Glomerular endothelial cell (primary cell): ENCODE measurements around the gene TRAPPC2B. TPM values are rescaled to one million over a fixed set of nuclear protein-coding genes. Genes with fewer than 3 reads are reported as not detected.
"Not testable (repeated sequence)": the region's sequence is repeated elsewhere in the genome, so short reads cannot be mapped to it uniquely, and the experiment has no call there.

Experiments used
- DNase-seq: peaks from one replicate; pipeline ENCODE4 v3.0.0-alpha.2; 2011; ENCODE audit warnings: low read depth, low spot score; ENCODE audit errors: extremely low read depth
- total RNA-seq: library from RNA; depleted of rRNA; stranded (reverse); fragments of >200 nt; gene quantifications from 2 replicates; pipeline ENCODE4 v1.2.3, GENCODE V29; 2015

The TRAPPC2B gene
- total RNA-seq, 1 donor from 2014 or later, result 23.5 TPM

DNA sequence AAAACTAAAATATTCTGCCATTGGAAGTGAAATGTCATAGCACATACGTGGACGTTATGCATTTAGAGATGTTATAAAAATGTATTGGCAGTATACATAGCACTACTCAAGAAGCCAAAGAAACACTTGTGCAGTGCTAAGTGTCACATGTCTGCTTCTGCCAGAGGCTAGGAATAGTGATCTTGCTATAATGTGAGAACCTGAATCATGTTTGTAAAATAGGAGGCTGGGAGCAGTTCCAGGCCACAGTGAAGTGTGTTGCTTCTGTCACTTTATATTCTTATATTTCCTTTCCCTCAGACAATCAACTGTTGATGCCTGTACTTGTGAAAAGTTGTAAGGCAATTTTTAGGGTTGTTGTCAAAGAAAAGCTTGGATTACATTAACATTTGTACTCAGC lies 3.4 kb downstream of the TRAPPC2B start:
- DNase-seq, result no peak

DNA sequence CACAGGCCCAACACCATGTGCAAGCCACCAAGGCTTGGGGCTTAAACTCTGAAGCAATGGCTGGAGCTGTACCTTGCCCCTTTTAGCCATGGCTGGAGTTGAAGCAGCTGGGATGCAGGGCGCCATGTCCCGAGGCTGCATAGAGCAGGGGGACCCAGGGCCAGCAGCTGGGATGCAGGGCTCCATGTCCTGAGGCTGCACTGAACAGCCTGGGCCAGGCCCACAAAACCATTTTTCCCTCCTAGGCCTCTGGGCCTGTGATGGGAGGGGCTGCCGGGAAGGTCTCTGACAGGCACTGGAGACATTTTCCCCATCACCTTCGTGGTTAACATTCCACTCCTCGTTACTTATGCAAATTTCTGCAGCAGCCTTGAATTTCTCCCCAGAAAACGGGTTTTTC lies 10.8 kb downstream of the TRAPPC2B start:
- no peak for DNase-seq

DNA sequence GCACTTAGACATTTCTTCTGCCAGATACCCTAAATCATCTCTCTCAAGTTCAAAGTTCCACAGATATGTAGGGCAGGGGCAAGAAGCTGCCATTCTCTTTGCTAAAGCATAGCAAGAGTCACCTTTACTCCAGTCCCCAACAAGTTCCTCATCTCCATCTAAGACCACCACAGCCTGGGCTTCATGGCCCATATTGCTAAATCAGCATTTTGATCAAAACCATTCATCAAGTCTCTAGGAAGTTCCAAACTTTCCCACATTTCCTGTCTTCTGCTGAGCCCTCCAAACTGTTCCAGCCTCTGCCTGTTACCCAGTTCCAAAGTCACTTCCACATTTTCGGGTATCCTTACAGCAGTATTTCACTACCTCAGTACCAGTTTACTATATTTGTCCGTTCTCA lies 11.3 kb downstream of the TRAPPC2B start:
- DNase-seq, result not testable (repeated sequence)

DNA sequence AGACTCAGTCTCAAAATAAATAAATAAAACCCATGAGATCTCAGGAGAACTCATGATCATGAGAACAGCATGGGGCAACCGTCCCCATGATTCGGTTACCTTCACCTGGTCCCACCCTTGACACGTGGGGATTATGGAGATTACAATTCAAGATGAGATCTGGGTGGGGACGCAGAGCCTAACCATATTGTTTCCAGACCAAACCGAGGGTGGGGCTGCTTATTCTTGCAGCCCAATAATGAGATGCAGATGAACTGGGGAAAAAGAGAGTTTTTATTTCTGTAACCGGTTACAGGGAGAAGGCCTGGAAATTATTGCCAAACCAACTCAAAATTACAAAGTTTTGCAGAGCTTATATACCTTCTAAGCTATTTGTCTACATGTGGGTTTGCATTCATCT lies 12.8 kb downstream of the TRAPPC2B start:
- no peak for DNase-seq

DNA sequence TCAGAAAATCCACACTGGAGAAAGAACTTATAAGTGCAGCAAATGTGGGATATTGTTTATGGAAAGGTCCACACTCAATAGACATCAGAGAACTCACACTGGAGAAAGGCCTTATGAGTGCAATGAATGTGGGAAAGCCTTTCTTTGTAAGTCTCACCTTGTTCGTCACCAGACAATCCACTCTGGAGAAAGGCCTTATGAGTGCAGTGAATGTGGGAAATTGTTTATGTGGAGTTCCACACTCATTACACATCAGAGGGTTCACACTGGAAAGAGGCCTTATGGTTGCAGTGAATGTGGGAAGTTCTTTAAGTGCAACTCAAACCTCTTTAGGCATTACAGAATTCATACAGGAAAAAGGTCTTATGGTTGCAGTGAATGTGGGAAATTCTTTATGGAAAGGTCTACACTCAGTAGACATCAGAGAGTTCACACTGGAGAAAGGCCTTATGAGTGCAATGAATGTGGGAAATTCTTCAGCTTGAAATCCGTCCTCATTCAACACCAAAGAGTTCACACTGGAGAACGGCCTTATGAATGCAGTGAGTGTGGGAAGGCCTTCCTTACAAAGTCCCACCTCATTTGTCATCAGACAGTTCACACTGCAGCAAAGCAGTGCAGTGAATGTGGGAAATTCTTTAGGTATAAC lies 14.3 kb downstream of the TRAPPC2B start:
- no peak for DNase-seq

DNA sequence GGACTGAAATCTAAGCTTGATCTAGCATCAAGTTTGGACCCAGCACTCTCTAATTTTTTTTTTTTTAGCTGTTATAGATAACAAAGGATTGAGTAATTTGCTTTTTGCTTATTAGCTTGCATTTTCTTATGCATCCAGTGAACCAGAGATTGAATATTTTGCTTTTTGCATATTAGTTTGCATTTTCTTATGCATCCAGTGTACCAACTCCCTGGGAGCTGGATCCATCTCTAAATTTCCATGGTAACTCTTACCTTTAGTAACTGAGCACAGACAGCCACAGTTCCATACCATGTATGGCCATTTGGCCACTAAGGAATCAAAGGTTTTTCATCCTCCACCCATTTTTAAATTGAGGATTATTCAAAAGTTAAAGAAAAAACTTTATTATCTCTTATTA lies 17.6 kb downstream of the TRAPPC2B start:
- no peak for DNase-seq

DNA sequence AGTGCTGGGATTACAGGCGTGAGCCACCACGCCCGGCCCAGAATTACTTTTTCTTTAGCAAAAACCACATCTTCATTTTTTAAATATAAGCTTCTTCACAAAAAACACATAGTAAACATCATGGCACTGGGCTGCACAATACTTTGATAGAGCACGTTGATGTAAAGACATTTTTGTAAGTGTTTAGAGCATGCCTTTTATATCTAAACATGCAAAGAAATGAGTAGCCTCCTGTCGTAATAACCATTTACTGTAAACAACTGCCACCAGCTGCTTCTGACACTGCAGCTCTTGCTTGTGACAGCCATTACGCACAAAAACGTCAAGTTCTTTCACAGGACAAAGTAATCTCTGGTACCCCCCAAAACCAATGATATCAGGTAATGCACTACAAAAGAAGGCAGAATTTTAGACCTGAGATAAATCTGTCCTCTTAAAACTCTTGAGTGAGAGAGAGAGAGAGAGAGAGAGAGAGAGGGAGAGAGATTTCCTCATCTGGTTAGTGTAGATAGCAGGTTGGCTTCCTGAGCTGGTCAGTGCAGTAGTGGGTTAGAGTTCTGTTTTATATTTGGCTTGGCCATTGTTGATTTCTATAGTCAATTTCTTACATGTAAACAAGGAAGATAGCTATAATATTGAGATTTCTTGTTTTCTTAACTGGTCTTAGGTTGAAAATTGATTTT lies 19.6 kb downstream of the TRAPPC2B start:
- DNase-seq, result no peak

DNA sequence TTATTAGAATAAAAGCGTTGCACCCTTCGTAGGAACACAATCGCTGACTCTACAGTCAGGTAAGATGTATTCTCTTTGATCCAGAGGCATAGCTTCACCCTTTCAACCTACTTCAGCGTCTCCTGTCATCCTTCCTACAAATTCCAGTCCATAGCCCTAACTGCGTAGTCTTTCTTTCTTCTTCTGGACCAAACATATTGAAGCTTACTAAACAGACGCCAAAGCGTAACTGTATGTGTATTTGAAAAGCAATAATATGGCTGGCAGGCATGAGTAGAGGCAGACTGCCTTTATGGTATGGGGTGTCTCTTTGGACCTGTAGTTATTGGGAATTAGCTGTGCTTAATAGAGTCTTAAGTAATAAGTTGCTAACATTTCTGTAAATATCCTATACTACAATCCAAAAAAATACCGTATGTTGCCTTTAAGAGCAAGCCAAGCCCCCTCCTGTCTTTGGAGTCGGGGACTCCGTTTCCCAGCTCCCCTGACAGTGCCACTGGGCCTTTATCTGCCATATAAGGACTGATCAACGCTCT lies 25.9 kb downstream of the TRAPPC2B start:
- DNase-seq, result no peak

DNA sequence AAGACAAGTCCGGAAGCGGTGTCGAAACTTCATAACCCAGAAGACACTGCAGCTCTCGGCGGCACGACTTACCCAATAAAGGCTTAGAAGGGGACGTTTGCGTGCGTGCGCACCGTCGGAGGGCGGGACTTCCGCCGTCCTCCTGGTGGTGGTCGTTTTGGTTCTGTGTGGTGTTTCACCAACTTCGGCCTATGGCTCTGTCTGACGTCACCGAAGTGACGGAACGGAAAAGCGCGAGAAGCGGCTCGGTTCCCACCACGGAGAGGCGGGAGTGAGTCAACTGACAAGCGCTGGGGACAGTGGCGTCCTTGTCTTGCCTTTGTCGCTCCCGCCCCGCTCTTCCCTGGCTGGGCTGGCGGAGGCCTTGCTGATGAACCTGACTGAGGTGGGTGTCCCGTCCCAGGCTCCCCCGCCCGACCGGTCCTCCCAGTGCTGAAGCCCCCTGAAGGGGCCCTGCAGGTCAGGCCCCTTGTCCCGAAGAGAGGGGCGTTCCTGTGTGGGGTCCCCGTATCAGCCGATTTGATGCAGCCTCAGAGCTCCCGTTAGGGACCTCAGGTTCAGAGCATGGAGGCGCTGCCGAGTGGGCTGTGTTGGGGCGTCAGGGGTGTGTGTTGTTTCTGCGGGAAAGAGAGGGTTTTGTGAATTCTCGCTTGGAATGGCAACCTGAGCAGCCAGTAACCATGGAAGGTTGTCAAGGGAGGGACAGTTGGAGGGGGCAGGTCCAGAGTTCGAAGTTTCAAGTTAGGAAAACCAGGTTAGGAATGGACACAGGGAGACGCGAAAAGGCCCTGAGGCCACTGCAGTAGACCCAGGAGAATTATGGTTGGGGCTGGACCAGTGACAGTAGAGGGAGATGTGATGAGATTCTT lies 26.6 kb downstream of the TRAPPC2B start, which contains the start of gene ZNF548:
ZNF548 (plus strand) TSS at position 125 of the 869 bp plus-strand sequence; CDS start at position 371, 246 bp downstream.
- peak; percentile 98 for DNase-seq

DNA sequence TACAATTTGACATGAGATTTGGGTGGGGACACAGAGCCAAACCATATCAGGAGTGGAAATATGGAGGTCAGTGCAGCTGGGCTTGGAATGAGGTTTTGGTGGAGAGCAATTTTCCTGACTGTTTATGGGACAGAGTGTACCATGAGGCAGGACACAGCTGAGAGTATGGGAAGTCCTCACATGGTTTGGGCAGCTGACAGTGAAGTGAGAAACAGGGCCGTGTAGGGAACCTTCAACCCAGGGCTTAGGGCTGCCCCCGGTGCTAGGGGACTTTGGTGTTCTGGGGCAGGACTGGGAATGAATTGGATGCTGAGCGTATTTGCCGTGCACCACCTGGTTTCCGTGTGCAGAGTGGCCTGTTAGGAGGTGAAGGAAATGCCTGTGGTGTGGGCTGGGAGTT lies 32.4 kb downstream of the TRAPPC2B start:
- DNase-seq, result no peak

DNA sequence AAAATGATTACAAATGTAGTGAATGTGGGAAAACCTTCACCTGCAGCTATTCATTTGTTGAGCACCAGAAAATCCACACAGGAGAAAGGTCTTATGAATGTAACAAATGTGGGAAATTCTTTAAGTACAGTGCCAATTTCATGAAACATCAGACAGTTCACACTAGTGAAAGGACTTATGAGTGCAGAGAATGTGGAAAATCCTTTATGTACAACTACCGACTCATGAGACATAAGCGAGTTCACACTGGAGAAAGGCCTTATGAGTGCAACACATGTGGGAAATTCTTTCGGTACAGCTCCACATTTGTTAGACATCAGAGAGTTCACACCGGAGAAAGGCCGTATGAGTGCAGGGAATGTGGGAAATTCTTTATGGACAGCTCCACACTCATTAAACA lies 35.5 kb downstream of the TRAPPC2B start:
- DNase-seq, result no peak

DNA sequence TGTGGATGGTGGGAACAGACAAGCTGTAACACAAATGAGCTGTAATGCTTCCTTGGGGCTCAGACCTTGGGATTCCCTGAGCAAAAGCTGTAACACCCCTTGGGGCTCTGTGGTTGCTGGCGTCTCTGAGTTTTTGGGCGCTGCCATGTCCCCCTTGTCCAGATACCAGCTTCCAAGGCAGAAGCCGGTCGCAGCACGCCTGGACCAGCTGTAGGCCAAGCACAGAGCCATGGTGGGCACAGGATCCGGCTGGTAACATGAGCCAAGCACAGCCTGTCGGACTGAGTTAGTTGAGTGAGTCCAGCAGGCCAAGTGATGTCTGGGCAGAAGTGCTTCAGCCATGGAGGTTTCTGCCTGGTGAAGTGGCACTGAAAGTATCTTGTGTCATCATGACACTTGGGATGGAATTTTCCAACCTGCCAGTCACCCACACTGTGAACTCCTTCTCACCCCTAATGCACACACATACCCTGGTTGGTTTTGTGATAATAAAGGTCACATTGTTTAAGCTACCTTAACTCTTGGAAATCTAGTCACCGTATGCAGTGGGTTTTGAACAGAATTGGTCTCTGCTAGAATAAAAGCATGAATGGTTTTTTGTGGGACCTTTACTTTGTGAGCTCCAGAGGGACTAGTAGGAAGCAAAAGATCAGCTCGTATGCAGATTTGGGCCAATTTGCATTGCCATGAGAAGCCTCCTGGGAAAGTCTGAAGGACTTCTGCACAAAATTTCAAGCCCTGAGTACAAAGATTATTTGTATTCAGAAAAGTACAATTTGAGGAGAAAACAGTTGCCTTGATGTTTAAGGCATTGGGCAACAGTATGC lies 40.6 kb downstream of the TRAPPC2B start:
- DNase-seq, result no peak

DNA sequence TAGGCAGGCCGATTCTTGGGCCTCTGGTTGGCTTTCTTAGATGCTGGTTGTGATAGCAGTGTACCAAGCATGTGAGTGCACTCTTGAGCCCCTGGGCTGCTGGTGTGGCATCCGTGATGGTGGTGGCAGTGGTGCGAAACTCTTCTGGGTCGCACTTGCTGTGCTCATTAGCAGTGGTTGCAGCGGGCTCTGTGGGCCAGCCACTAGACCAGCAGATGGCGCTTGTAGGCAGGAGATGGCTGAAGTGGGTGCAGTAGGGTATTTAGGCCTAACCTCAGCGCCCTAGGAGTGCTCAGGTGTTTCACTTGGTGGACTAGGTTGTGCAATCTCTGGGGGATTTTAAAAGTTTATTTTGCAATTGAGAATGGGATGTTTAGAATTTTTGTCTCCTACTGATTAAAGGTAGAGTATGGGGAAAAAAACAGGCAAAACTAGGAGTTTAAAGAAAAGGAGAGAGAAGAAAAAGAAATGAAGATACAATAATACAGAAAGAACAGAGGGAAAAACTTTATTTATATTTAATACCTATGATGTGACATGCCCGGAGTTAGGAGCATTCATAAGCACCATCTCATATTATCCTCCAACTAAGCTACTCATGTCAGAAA lies 43.3 kb downstream of the TRAPPC2B start:
- DNase-seq, result no peak

DNA sequence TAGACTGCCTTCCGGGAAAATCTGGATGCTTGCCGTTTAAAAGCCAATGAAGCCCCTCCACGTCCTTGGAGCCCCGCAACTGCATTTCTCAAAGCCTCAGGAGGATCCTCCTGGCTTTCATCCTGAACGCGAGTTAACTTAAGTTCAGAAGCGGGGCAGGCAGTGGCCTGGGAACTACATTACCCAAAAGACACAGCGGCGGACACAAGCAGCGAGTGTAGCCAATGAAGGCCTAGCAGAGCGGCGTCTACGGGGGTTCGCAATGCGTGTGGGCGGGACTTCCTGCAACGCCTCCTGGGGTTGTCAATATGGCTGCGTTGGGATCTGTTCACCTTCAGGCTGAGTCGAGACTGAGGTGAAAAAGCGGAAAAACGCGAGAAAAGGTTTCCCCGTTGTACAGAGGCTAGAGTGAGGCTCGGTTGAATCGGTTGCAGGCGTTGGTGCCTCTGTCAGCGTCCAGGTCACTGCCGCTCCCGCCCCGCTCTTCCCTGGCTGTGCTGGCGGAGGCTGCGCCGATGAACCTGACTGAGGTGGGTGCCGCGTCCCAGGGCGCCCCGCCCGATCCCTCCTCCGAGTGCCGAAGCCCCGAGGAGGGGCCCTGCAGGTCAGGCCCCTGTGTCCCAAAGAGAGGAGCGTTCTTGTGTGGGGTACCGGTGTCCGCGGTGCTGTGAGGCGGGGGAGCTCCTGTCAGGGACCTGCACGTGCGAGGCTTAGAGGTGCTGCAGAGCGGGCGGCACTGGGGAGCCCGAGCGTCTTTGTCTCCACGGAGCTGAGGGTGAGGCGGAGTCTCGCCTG lies 47.7 kb downstream of the TRAPPC2B start, which contains the start of gene ZNF17:
ZNF17 (plus strand) TSS at position 285 of the 795 bp plus-strand sequence. CDS start 2,455 bp downstream, outside the sequence.
- DNase-seq, result peak; percentile 70

Other genes starting within 250 kb of the TRAPPC2B start
- gene USP29, start 243.6 kb upstream of the TRAPPC2B start, total RNA-seq, result not detected in 2 replicates
- not detected in 2 replicates for gene ZIM3, start 218.3 kb upstream of the TRAPPC2B start, total RNA-seq
- gene DUXA, start 196.1 kb upstream of the TRAPPC2B start, total RNA-seq, result not detected in 2 replicates
- 19.7 and 31.3 TPM in 2 replicates for gene ZNF264, start 172.1 kb upstream of the TRAPPC2B start, total RNA-seq
- gene AURKC, start 132.5 kb upstream of the TRAPPC2B start, total RNA-seq, result 0.58 TPM in 1 of 2 replicates, not detected in the other
- 8.6 and 15.3 TPM in 2 replicates for gene ZNF805, start 122.9 kb upstream of the TRAPPC2B start, total RNA-seq
- gene ZNF460, start 83.1 kb upstream of the TRAPPC2B start, total RNA-seq, result 37.5 and 57.5 TPM in 2 replicates
- 6.2 and 8.3 TPM in 2 replicates for gene ZNF543, start 43.1 kb upstream of the TRAPPC2B start, total RNA-seq
- gene ZNF304, start 12.3 kb upstream of the TRAPPC2B start, total RNA-seq, result 6.3 and 7.2 TPM in 2 replicates
- gene ZNF547, start within 50 bp of the TRAPPC2B start, total RNA-seq, result 2.3 and 6.1 TPM in 2 replicates
- gene ZNF548, start 26.3 kb downstream of the TRAPPC2B start, total RNA-seq, result 9.9 and 13.8 TPM in 2 replicates
- 3.0 and 5.1 TPM in 2 replicates for gene ZNF17, start 47.6 kb downstream of the TRAPPC2B start, total RNA-seq
- 7.5 and 8.0 TPM in 2 replicates for gene ZNF749, start 71.8 kb downstream of the TRAPPC2B start, total RNA-seq
- gene VN1R1, start 93.6 kb downstream of the TRAPPC2B start, total RNA-seq, result 0.39 and 0.76 TPM in 2 replicates
- gene ZNF772, start 114.0 kb downstream of the TRAPPC2B start, total RNA-seq, result 11.3 and 13.4 TPM in 2 replicates
- 4.1 and 7.9 TPM in 2 replicates for gene ZNF419, start 124.2 kb downstream of the TRAPPC2B start, total RNA-seq
- 6.0 and 9.1 TPM in 2 replicates for gene ZNF773, start 136.4 kb downstream of the TRAPPC2B start, total RNA-seq
- 3.2 and 4.5 TPM in 2 replicates for gene ZNF549, start 163.8 kb downstream of the TRAPPC2B start, total RNA-seq
- 5.1 and 8.6 TPM in 2 replicates for gene ZNF550, start 196.3 kb downstream of the TRAPPC2B start, total RNA-seq
- 4.4 and 5.0 TPM in 2 replicates for gene ZNF416, start 215.4 kb downstream of the TRAPPC2B start, total RNA-seq
- 3.9 and 6.7 TPM in 2 replicates for gene ZIK1, start 220.6 kb downstream of the TRAPPC2B start, total RNA-seq
- 1.9 and 6.4 TPM in 2 replicates for gene ZNF530, start 236.3 kb downstream of the TRAPPC2B start, total RNA-seq